Activated B cell treated with CpG ODN at 0.5 μM for 24 hours (primary cell): Measurements from ENCODE around the gene HTATIP2. TPM values are rescaled to one million over a fixed set of nuclear protein-coding genes. Genes with fewer than 3 reads are reported as not detected.
"Not testable (repeated sequence)": the region's sequence is repeated elsewhere in the genome, so short reads cannot be mapped to it uniquely, and the experiment has no call there.

Experiments
- ATAC-seq: fragments of 200-7000 bp; cut with Tn5 transposase; one replicate; pipeline ENCODE4 v1.10.0; 2021; ENCODE audit warnings: low read depth, mild to moderate bottlenecking, moderate library complexity
- CTCF ChIA-PET: fragments of 350-600 bp; sonication (Branson Sonifier 250); formaldehyde crosslinking; loops from one replicate; lab custom pipeline; 2021; ENCODE audit warnings: antibody characterized with exemption; lab: Charles Lee
- POLR2A ChIA-PET: fragments of 350-600 bp; sonication (Branson Sonifier 250); formaldehyde crosslinking; loops from one replicate; lab custom pipeline; 2021; ENCODE audit warnings: antibody characterized with exemption; lab: Charles Lee
- DNase-seq: peaks from one replicate; pipeline ENCODE4 v3.0.0; 2022
- H3K27ac Mint-ChIP-seq: one replicate; pipeline ENCODE4 v1.8.0; 2020; ENCODE audit warnings: mixed read lengths
- H3K27me3 Mint-ChIP-seq: one replicate; pipeline ENCODE4 v1.8.0; 2021; ENCODE audit warnings: mixed read lengths
- H3K36me3 Mint-ChIP-seq: one replicate; pipeline ENCODE4 v1.8.0; 2021; ENCODE audit warnings: low read depth, mixed read lengths
- H3K4me1 Mint-ChIP-seq: one replicate; pipeline ENCODE4 v1.8.0; 2021; ENCODE audit warnings: mixed read lengths
- H3K4me3 Mint-ChIP-seq: one replicate; pipeline ENCODE4 v1.8.0; 2020; ENCODE audit warnings: mild to moderate bottlenecking, mixed read lengths
- H3K9me3 Mint-ChIP-seq: one replicate; pipeline ENCODE4 v1.8.0; 2020; ENCODE audit warnings: mixed read lengths
- intact Hi-C: fragments of 100-400 bp; cut with micrococcal nuclease; formaldehyde crosslinking; loops from one replicate; pipeline ENCODE4 v1.15.1; 2024
- total RNA-seq: library from RNA; stranded (reverse); gene quantifications from 2 replicates; pipeline ENCODE4 v1.2.3, GENCODE V29; 2022
- TF ChIP-seq, protein P1 (sequence below): fragments of 200-600 bp; IDR thresholded peaks from one replicate; pipeline ENCODE4 v1.8.0; 2022; ENCODE audit warnings: antibody characterized with exemption, mild to moderate bottlenecking

Gene HTATIP2
- total RNA-seq, 1 donor from 2014 or later: 36.5 TPM

DNA sequence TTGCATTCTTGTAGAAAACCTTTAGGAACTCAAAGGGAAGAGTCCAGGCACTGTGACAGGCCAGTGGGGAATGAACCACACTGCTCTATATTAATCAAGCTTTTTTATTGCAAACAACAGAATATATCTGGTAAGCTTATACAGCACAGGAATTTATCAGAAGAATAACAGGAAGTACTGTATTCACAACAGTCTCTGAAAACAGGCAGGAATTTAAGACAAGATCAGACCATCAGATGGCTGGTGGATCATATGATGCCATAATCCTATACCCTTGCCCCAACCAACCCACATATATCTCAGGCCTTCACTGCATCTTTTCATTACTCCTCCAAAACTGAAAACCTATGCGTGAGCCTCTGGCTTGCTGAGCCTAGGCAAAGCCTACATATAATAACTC, 1.0 kb upstream of the HTATIP2 start:
- H3K36me3 Mint-ChIP-seq: peaks cover 13% of the 10 kb centered on the region
- H3K9me3 Mint-ChIP-seq: no peaks in the 10 kb centered on the region
- TF ChIP-seq, protein P1, sequence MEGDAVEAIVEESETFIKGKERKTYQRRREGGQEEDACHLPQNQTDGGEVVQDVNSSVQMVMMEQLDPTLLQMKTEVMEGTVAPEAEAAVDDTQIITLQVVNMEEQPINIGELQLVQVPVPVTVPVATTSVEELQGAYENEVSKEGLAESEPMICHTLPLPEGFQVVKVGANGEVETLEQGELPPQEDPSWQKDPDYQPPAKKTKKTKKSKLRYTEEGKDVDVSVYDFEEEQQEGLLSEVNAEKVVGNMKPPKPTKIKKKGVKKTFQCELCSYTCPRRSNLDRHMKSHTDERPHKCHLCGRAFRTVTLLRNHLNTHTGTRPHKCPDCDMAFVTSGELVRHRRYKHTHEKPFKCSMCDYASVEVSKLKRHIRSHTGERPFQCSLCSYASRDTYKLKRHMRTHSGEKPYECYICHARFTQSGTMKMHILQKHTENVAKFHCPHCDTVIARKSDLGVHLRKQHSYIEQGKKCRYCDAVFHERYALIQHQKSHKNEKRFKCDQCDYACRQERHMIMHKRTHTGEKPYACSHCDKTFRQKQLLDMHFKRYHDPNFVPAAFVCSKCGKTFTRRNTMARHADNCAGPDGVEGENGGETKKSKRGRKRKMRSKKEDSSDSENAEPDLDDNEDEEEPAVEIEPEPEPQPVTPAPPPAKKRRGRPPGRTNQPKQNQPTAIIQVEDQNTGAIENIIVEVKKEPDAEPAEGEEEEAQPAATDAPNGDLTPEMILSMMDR: no peak
- intact Hi-C loops: loop anchor here (5.0 to 10.0 kb wide), 3 partner anchors 1120 to 1968 kb away; partner anchors contain the start of genes E2F8, LDHA and SPTY2D1
- H3K27me3 Mint-ChIP-seq: no peaks in the 10 kb centered on the region
- peak overlapping the region; percentile 19 for H3K27ac Mint-ChIP-seq
- peaks cover 50% of the 10 kb centered on the region for H3K4me1 Mint-ChIP-seq
- POLR2A ChIA-PET: interaction anchor here (1.9 kb wide), 1 partner anchor 11 kb away, joined by 5 read pairs; no protein-coding TSS in a partner anchor
- no peak for DNase-seq
- peak overlapping the region; percentile 88 for H3K4me3 Mint-ChIP-seq
- CTCF ChIA-PET: interaction anchor here (1.3 kb wide), 1 partner anchor 10 kb away, joined by 6 read pairs; no protein-coding TSS in a partner anchor
- ATAC-seq: no peak

DNA sequence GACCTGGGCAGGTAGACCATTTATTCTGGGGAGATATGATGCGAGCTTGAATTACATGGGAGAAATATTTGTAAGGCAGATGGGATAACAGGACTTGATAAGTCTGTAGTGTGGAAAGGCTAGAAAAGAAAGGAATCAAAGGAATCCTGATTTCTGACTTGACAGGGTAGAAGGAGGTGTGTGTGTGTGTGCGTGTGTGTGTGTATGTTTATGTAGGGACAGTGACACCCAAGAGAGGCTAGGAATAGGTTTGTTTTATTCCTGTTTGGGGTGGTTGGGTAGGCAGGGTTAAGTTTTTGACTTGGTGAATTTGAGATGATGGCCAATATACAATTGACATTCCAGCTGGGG, 390 bp upstream of the HTATIP2 start:
- TF ChIP-seq, protein P1: no peak
- no peak for ATAC-seq
- Mint-ChIP-seq H3K4me1 (peaks cover 52% of the 10 kb centered on the region), H3K4me3 (peak overlapping the region; percentile 88), H3K27me3 (no peaks in the 10 kb centered on the region), H3K27ac (peak overlapping the region; percentile 89), H3K36me3 (peaks cover 15% of the 10 kb centered on the region), H3K9me3 (no peaks in the 10 kb centered on the region)
- DNase-seq: no peak
- ChIA-PET POLR2A (interaction anchor here (1.8 to 1.9 kb wide), 2 partner anchors 12 to 25 kb away, joined by 5 to 22 read pairs; partner anchors contain the start of gene PRMT3), CTCF (interaction anchor here (1.3 kb wide), 1 partner anchor 10 kb away, joined by 6 read pairs; no protein-coding TSS in a partner anchor)
- intact Hi-C loops: loop anchor here (1.0 to 10.0 kb wide), 4 partner anchors 24 to 1968 kb away; partner anchors contain the start of genes E2F8, LDHA, PRMT3 and SPTY2D1

DNA sequence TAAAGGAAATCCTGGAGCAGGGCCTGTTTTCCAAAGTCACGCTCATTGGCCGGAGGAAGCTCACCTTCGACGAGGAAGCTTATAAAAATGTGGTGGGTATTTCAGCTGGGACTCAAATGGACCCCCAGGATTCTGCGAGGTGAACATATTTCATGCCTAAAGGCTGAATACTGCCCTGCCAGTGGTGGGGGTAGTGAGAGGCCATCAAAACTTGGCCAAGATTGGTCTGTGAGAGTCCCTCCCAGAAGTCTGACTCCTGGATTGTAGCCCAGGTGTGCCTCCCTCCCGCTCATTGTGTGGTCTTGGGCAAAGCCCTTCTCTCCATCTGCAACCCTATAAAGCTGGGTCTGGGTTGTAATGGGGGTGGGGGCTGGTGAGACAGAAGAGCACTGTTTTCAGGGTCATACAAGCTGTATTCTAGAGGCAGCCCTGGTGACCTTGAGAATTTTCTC, 853 bp downstream of the HTATIP2 start:
- CTCF ChIA-PET: no interaction called here
- peaks cover 57% of the 10 kb centered on the region for H3K4me1 Mint-ChIP-seq
- peak overlapping the region; percentile 86 for H3K4me3 Mint-ChIP-seq
- ATAC-seq (no peak), DNase-seq (peak; percentile 15)
- TF ChIP-seq, protein P1: no peak
- POLR2A ChIA-PET: interaction anchor here (0.7 to 1.8 kb wide), 3 partner anchors 10 to 24 kb away, joined by 3 to 22 read pairs (median 3); partner anchors contain the start of gene PRMT3
- peaks cover 25% of the 10 kb centered on the region for H3K36me3 Mint-ChIP-seq
- peak overlapping the region; percentile 78 for H3K27ac Mint-ChIP-seq
- intact Hi-C loops: loop anchor here (5.0 to 10.0 kb wide), 3 partner anchors 1122 to 1970 kb away; partner anchors contain the start of genes E2F8, LDHA and SPTY2D1
- no peaks in the 10 kb centered on the region for H3K27me3 Mint-ChIP-seq
- no peaks in the 10 kb centered on the region for H3K9me3 Mint-ChIP-seq

DNA sequence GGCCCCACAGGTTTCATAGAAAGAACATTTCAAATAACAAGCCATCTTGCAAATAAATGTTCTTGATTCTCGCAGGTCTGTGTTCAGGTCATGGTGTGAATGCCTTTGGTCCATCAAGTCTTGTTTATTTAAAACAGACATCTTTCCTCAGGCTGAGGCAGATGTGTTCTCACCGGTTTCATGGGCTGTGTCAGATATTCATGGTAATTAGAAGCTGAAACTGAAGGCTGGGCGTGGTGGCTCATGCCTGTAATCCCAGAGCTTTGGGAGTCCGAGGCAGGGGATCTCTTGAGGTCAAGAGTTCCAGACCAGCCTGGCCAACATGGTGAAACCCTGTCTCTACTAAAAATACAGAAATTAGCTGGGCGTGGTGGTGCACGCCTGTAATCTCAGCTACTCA, 2.0 kb downstream of the HTATIP2 start:
- H3K4me3 Mint-ChIP-seq, CTCF ChIA-PET, DNase-seq, ATAC-seq, H3K9me3 Mint-ChIP-seq, H3K27me3 Mint-ChIP-seq: not testable (repeated sequence)
- peaks cover 53% of the 10 kb centered on the region for H3K4me1 Mint-ChIP-seq
- peaks cover 32% of the 10 kb centered on the region for H3K36me3 Mint-ChIP-seq
- intact Hi-C loops: loop anchor here (10.0 kb wide), 1 partner anchor 1971 kb away; the partner anchor contains the start of gene LDHA
- POLR2A ChIA-PET: interaction anchor here (1.2 kb wide), 1 partner anchor 12 kb away, joined by 8 read pairs; no protein-coding TSS in a partner anchor
- peak overlapping the region; percentile 41 for H3K27ac Mint-ChIP-seq

DNA sequence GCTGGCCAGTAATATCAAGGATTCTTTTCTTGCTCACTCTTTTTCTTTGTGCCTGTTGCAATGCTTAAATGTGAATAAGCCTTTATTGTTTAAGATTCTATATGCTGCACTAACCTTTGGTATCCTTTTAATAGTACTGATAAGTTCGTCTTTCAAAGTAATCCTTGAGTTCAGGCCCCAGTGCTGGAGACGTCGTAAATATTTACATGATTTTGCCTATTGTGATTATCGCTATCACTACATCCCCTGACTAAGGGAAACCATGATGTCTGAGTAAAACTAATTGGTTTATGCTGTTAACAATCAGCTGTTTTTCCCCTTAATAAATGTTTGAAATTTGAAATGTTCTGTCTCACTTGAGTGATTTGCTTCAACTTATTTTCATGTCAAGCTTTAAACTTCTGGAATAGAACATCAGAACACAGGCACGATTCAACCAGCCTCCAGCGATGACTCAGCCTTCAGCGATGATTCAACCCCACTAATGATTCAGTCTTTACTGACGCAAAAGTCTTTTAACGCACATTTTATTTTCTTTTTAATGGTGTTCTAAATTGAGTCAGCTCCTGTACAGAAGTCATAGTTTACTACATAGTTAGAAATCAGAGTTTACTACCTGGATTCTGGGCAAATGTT, 3.9 kb downstream of the HTATIP2 start:
- POLR2A ChIA-PET: interaction anchor here (1.4 kb wide), 1 partner anchor 20 kb away, joined by 4 read pairs; the partner anchor contains the start of gene PRMT3
- ATAC-seq (no peak), DNase-seq (no peak)
- Mint-ChIP-seq H3K4me1 (peaks cover 47% of the 10 kb centered on the region), H3K9me3 (no peaks in the 10 kb centered on the region), H3K4me3 (peak overlapping the region; percentile 29), H3K36me3 (peaks cover 41% of the 10 kb centered on the region), H3K27me3 (no peaks in the 10 kb centered on the region), H3K27ac (peak overlapping the region; percentile 59)
- CTCF ChIA-PET: interaction anchor here (1.8 kb wide), 1 partner anchor 30 kb away, joined by 4 read pairs; no protein-coding TSS in a partner anchor
- intact Hi-C loops: loop anchor here (10.0 kb wide), 1 partner anchor 1973 kb away; the partner anchor contains the start of gene LDHA
- TF ChIP-seq, protein P1: no peak
